GM23338 (cell line): Measurements from ENCODE around the gene GHRL. TPM values are rescaled to one million over a fixed set of nuclear protein-coding genes. Genes with fewer than 3 reads are reported as not detected.

ENCODE experiments used
- ATAC-seq: fragments of 200-7000 bp; cut with Tn5 transposase; 3 replicates; pipeline ENCODE4 v1.9.1; 2020
- DNase-seq: peaks from one replicate; pipeline ENCODE4 v3.0.0-alpha.2; 2015; ENCODE audit warnings: low spot score
- H2AFZ ChIP-seq: fragments of 200-600 bp; sonication (generic); 2 replicates; pipeline ENCODE4 v1.8.0; 2016; ENCODE audit warnings: antibody characterized with exemption, mild to moderate bottlenecking, moderate library complexity
- H3F3A ChIP-seq: fragments of 200-600 bp; sonication (generic); replicated peaks from 2 replicates; pipeline ENCODE4 v1.8.0; 2017; ENCODE audit warnings: antibody characterized with exemption, mixed run types, low read depth
- H3K27ac ChIP-seq: fragments of 200-600 bp; sonication (generic); 2 replicates; pipeline ENCODE4 v1.6.1; 2016; ENCODE audit warnings: low read depth
- H3K27me3 ChIP-seq: fragments of 200-600 bp; sonication (generic); 2 replicates; pipeline ENCODE4 v1.8.0; 2016; ENCODE audit warnings: mild to moderate bottlenecking, mixed run types, moderate library complexity; ENCODE audit not compliant: insufficient read depth
- H3K36me3 ChIP-seq: fragments of 200-600 bp; sonication (generic); 2 replicates; pipeline ENCODE4 v1.8.0; 2016; ENCODE audit warnings: mild to moderate bottlenecking; ENCODE audit not compliant: insufficient read depth
- H3K4me1 ChIP-seq: fragments of 200-600 bp; sonication (generic); 2 replicates; pipeline ENCODE4 v1.8.0; 2016; ENCODE audit warnings: mild to moderate bottlenecking, moderate library complexity; ENCODE audit not compliant: insufficient read depth
- H3K4me2 ChIP-seq: fragments of 200-600 bp; sonication (generic); 2 replicates; pipeline ENCODE4 v1.7.1; 2017; ENCODE audit warnings: mixed run types
- H3K4me3 ChIP-seq: fragments of 200-600 bp; sonication (generic); 2 replicates; pipeline ENCODE4 v1.6.1; 2016; ENCODE audit warnings: mixed run types
- H3K79me2 ChIP-seq: fragments of 200-600 bp; sonication (generic); replicated peaks from 2 replicates; pipeline ENCODE4 v1.8.0; 2017; ENCODE audit warnings: mild to moderate bottlenecking; ENCODE audit not compliant: insufficient read depth
- H3K9me2 ChIP-seq: fragments of 200-600 bp; sonication (generic); 2 replicates; pipeline ENCODE4 v1.8.0; 2017; ENCODE audit not compliant: insufficient read depth
- H4K20me1 ChIP-seq: fragments of 200-600 bp; sonication (generic); replicated peaks from 2 replicates; pipeline ENCODE4 v1.8.0; 2017; ENCODE audit warnings: mild to moderate bottlenecking; ENCODE audit not compliant: insufficient read depth
- H3K27ac Mint-ChIP-seq: 2 replicates; pipeline ENCODE4 v1.8.0; 2020; ENCODE audit warnings: inconsistent platforms, mild to moderate bottlenecking, moderate library complexity, mixed read lengths
- H3K27me3 Mint-ChIP-seq: 3 replicates; pipeline ENCODE4 v1.8.0; 2022; ENCODE audit warnings: low read depth, mild to moderate bottlenecking, moderate library complexity, mixed read lengths, inconsistent platforms; ENCODE audit not compliant: insufficient read depth, poor library complexity
- H3K36me3 Mint-ChIP-seq: 3 replicates; pipeline ENCODE4 v1.8.0; 2021; ENCODE audit warnings: low read depth, mild to moderate bottlenecking, inconsistent platforms, moderate library complexity, mixed read lengths
- H3K4me1 Mint-ChIP-seq: 3 replicates; pipeline ENCODE4 v1.8.0; 2020; ENCODE audit warnings: mild to moderate bottlenecking, inconsistent platforms, mixed read lengths
- H3K4me3 Mint-ChIP-seq: 3 replicates; pipeline ENCODE4 v1.8.0; 2021; ENCODE audit warnings: moderate library complexity, mild to moderate bottlenecking, inconsistent platforms, mixed read lengths
- H3K9me3 Mint-ChIP-seq: 3 replicates; pipeline ENCODE4 v1.8.0; 2020; ENCODE audit warnings: moderate library complexity, mild to moderate bottlenecking, inconsistent platforms, mixed read lengths
- CREB1 ChIP-seq: fragments of 250-450 bp; sonication (Bioruptor Pico); IDR thresholded peaks from 2 replicates; pipeline ENCODE4 v1.5.0; 2020; ENCODE audit warnings: low read depth, mild to moderate bottlenecking, moderate library complexity
- CTCF ChIP-seq, 2 experiments: fragments of 200-600 bp in 1 of 2; sonication (generic) in 1 of 2; conservative IDR thresholded peaks; 2 replicates each; pipeline versions ENCODE4 v1.5.1 to v1.6.1; 2016 to 2017; ENCODE audit warnings: antibody characterized with exemption in 2 of 2, low read depth in 2 of 2, mild to moderate bottlenecking in 2 of 2, moderate library complexity in 1 of 2
- EZH2 ChIP-seq: fragments of 200-600 bp; sonication (generic); IDR thresholded peaks from one replicate; pipeline ENCODE4 v1.8.0; 2017; ENCODE audit warnings: antibody characterized with exemption, mild to moderate bottlenecking, low read depth; ENCODE audit not compliant: unreplicated experiment
- EZH2phosphoT487 ChIP-seq: fragments of 200-600 bp; sonication (generic); IDR thresholded peaks from one replicate; pipeline ENCODE4 v1.8.1; 2018; ENCODE audit warnings: antibody characterized with exemption; ENCODE audit not compliant: unreplicated experiment
- JUNB ChIP-seq: IDR thresholded peaks from one replicate; pipeline ENCODE4 v1.6.1; 2016; ENCODE audit warnings: antibody characterized with exemption; ENCODE audit not compliant: unreplicated experiment
- NANOG ChIP-seq: IDR thresholded peaks from 2 replicates; pipeline ENCODE4 v1.6.1; 2016; ENCODE audit warnings: antibody characterized with exemption, borderline replicate concordance
- POLR2AphosphoS5 ChIP-seq: IDR thresholded peaks from 2 replicates; pipeline ENCODE4 v1.6.1; 2016; ENCODE audit warnings: antibody characterized with exemption, low read depth
- STAT1 ChIP-seq: IDR thresholded peaks from one replicate; pipeline ENCODE4 v1.6.1; 2016; ENCODE audit warnings: antibody characterized with exemption; ENCODE audit not compliant: unreplicated experiment
- ZNF114 ChIP-seq: fragments of 250-450 bp; sonication (Bioruptor Pico); IDR thresholded peaks from 2 replicates; pipeline ENCODE4 v1.5.0; 2020; ENCODE audit warnings: mild to moderate bottlenecking, moderate library complexity
- polyA plus RNA-seq: library from polyadenylated mRNA; unstranded; fragments of >200 nt; fragmentation: Nextera tagmentation; extraction: Ambion mirVana; gene quantifications from 2 replicates; pipeline ENCODE4 v1.2.1, GENCODE V29; 2016
- total RNA-seq: library from RNA; depleted of rRNA; stranded (reverse); fragments of >200 nt; shearing (Covaris generic); gene quantifications from 2 replicates; pipeline ENCODE4 v1.2.3, GENCODE V29; 2014
- TF ChIP-seq, protein P1 (sequence below): IDR thresholded peaks from 2 replicates; pipeline ENCODE4 v1.6.1; 2016; ENCODE audit warnings: antibody characterized with exemption
- TF ChIP-seq, protein P2 (sequence below): IDR thresholded peaks from one replicate; pipeline ENCODE4 v1.6.1; 2018; ENCODE audit warnings: antibody characterized with exemption; ENCODE audit not compliant: unreplicated experiment

The GHRL gene
- total and polyA plus RNA-seq, 2 experiments from 2014 or later: 0.78 TPM; not detected in 1

GRCh38 chr3:10339376-10339955 lies 46.7 kb upstream of the GHRL start:
- ATAC-seq: no peak
- no peaks in the 10 kb centered on the region; the same call in 1 of the 3 replicates for H3K4me1 Mint-ChIP-seq
- no peak for DNase-seq

DNA sequence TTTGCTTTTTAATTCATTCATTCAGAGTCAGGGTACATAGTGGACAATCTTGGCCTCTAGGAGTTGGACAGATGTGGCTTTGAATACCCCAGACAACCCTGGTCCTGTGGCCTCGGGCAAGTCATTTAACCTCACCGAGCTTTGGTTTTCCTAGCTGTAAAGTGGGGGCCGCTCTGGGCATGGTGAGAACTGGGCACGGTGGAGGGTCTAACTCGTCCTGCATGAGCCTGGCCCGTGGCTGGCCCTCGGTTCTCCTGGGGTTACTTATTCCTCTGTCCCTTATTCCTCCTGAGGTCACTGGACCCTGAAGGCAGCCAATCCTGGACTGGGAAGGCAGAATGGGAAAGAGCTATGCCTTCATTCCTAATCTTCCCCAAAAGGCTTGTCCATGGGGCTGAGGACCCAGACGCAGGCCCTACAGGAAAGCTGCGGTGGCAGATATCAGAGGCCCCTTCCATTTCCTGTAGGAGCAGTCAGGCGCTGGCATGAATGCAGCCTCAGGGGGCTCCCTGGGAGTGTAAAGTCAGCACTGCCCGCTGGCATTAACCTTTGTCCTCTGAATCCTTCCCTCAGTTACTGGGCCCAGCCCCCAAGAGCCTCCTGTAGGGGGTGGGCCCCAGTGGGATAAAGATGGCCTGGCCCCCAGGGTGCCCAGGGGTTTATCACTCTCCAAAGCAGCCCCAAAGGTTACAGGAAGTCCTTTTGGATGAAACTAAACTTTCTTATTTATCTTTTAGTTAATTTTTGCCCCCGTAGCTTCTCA lies 46.0 kb upstream of the GHRL start:
- DNase-seq (no peak), ATAC-seq (no peak)
- H3K4me2 ChIP-seq: no peak overlapping the region
- no peaks in the 10 kb centered on the region for H3K4me1 ChIP-seq
- no peaks in the 10 kb centered on the region; the same call in 2 of the 3 replicates for H3K36me3 Mint-ChIP-seq
- no peak overlapping the region for H3K4me3 Mint-ChIP-seq
- no peak overlapping the region for H3K27ac ChIP-seq
- no peak overlapping the region for H2AFZ ChIP-seq
- no peak overlapping the region for H3K4me3 ChIP-seq
- H3K79me2 ChIP-seq: no peaks in the 10 kb centered on the region
- no peak overlapping the region for H3K27ac Mint-ChIP-seq
- no peaks in the 10 kb centered on the region for H3F3A ChIP-seq
- H3K36me3 ChIP-seq: no peaks in the 10 kb centered on the region
- H3K9me3 Mint-ChIP-seq: no peaks in the 10 kb centered on the region; the same call in 2 of the 3 replicates
- no peaks in the 10 kb centered on the region for H4K20me1 ChIP-seq
- H3K27me3 ChIP-seq: no peaks in the 10 kb centered on the region
- H3K27me3 Mint-ChIP-seq: no peaks in the 10 kb centered on the region
- peaks cover 5% of the 10 kb centered on the region; the same call in 2 of the 3 replicates for H3K4me1 Mint-ChIP-seq
- H3K9me2 ChIP-seq: no peaks in the 10 kb centered on the region
- TF ChIP-seq JUNB (no peak), STAT1 (no peak), NANOG (no peak), CREB1 (CRISPR knock-in tag) (no peak), ZNF114 (no peak), CTCF (conservative IDR thresholded peaks at IDR 0.05; ENCODE audit: low read depth in 2 of 2) (no peak)
- TF ChIP-seq, protein P1, sequence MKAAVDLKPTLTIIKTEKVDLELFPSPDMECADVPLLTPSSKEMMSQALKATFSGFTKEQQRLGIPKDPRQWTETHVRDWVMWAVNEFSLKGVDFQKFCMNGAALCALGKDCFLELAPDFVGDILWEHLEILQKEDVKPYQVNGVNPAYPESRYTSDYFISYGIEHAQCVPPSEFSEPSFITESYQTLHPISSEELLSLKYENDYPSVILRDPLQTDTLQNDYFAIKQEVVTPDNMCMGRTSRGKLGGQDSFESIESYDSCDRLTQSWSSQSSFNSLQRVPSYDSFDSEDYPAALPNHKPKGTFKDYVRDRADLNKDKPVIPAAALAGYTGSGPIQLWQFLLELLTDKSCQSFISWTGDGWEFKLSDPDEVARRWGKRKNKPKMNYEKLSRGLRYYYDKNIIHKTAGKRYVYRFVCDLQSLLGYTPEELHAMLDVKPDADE: no peak

More at GRCh38 chr3:10339376-10339955, 46.7 kb upstream of the GHRL start:
- H3K9me2 ChIP-seq: no peaks in the 10 kb centered on the region
- H3K27me3 ChIP-seq: no peaks in the 10 kb centered on the region
- H3F3A ChIP-seq: no peaks in the 10 kb centered on the region
- no peak overlapping the region for H2AFZ ChIP-seq
- H3K4me2 ChIP-seq: no peak overlapping the region
- Mint-ChIP-seq H3K27me3 (no peaks in the 10 kb centered on the region), H3K4me3 (no peak overlapping the region; the same call in 2 of the 3 replicates), H3K27ac (no peak overlapping the region), H3K9me3 (no peaks in the 10 kb centered on the region; the same call in 2 of the 3 replicates), H3K36me3 (no peaks in the 10 kb centered on the region; the same call in 2 of the 3 replicates)
- TF ChIP-seq CREB1 (CRISPR knock-in tag) (no peak), ZNF114 (no peak), EZH2 (no peak), STAT1 (no peak), EZH2phosphoT487 (no peak), POLR2AphosphoS5 (no peak)
- TF ChIP-seq, protein P1: no peak
- TF ChIP-seq, protein P2, sequence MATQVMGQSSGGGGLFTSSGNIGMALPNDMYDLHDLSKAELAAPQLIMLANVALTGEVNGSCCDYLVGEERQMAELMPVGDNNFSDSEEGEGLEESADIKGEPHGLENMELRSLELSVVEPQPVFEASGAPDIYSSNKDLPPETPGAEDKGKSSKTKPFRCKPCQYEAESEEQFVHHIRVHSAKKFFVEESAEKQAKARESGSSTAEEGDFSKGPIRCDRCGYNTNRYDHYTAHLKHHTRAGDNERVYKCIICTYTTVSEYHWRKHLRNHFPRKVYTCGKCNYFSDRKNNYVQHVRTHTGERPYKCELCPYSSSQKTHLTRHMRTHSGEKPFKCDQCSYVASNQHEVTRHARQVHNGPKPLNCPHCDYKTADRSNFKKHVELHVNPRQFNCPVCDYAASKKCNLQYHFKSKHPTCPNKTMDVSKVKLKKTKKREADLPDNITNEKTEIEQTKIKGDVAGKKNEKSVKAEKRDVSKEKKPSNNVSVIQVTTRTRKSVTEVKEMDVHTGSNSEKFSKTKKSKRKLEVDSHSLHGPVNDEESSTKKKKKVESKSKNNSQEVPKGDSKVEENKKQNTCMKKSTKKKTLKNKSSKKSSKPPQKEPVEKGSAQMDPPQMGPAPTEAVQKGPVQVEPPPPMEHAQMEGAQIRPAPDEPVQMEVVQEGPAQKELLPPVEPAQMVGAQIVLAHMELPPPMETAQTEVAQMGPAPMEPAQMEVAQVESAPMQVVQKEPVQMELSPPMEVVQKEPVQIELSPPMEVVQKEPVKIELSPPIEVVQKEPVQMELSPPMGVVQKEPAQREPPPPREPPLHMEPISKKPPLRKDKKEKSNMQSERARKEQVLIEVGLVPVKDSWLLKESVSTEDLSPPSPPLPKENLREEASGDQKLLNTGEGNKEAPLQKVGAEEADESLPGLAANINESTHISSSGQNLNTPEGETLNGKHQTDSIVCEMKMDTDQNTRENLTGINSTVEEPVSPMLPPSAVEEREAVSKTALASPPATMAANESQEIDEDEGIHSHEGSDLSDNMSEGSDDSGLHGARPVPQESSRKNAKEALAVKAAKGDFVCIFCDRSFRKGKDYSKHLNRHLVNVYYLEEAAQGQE: no peak
- no peaks in the 10 kb centered on the region for H4K20me1 ChIP-seq
- H3K27ac ChIP-seq: no peak overlapping the region
- no peak overlapping the region for H3K4me3 ChIP-seq
- H3K4me1 ChIP-seq: no peaks in the 10 kb centered on the region
- H3K79me2 ChIP-seq: no peaks in the 10 kb centered on the region
- no peaks in the 10 kb centered on the region for H3K36me3 ChIP-seq
